NCI-H1092 (cell line): ENCODE results near the gene SLC22A14.
"Not testable (repeated sequence)": the region's sequence is repeated elsewhere in the genome, so short reads cannot be mapped to it uniquely, and the experiment has no call there.

Source experiments
- DNase-seq: peaks from one replicate; lab custom pipeline; 2025; lab: John Stamatoyannopoulos, UW

Gene SLC22A14

GRCh38 chr3:38270606-38271005 lies 11.5 kb upstream of the SLC22A14 start:
- no peak for DNase-seq

- DNase-seq, result no peak
Measured at GRCh38 chr3:38271553-38271952, 10.5 kb upstream of the SLC22A14 start.

GRCh38 chr3:38274864-38275649 lies 7.0 kb upstream of the SLC22A14 start:
- DNase-seq, result no peak

- no peak for DNase-seq
Measured at GRCh38 chr3:38275658-38276057, 6.4 kb upstream of the SLC22A14 start.

GRCh38 chr3:38276081-38276916 lies 5.8 kb upstream of the SLC22A14 start:
- no peak for DNase-seq

- no peak for DNase-seq
Measured at GRCh38 chr3:38276917-38277630, 5.0 kb upstream of the SLC22A14 start.

- no peak for DNase-seq
Measured at GRCh38 chr3:38278841-38279240, 3.3 kb upstream of the SLC22A14 start.

GRCh38 chr3:38283810-38284755 lies 2.0 kb downstream of the SLC22A14 start:
- DNase-seq, result no peak

GRCh38 chr3:38284756-38285150 lies 2.7 kb downstream of the SLC22A14 start:
- DNase-seq, result no peak

- DNase-seq, result not testable (repeated sequence)
Measured at GRCh38 chr3:38289286-38290217, 7.5 kb downstream of the SLC22A14 start.

- DNase-seq, result not testable (repeated sequence)
Measured at GRCh38 chr3:38297053-38297452, 15.0 kb downstream of the SLC22A14 start.

GRCh38 chr3:38297537-38297936 lies 15.4 kb downstream of the SLC22A14 start:
- DNase-seq, result no peak

- no peak for DNase-seq
Measured at GRCh38 chr3:38297947-38298711, 16.0 kb downstream of the SLC22A14 start.

- no peak for DNase-seq
Measured at GRCh38 chr3:38306941-38307340, 24.8 kb downstream of the SLC22A14 start.

GRCh38 chr3:38307599-38307998 lies 25.5 kb downstream of the SLC22A14 start:
- no peak for DNase-seq

GRCh38 chr3:38308456-38308855 lies 26.4 kb downstream of the SLC22A14 start:
- no peak for DNase-seq

- no peak for DNase-seq
Measured at GRCh38 chr3:38311476-38311875, 29.4 kb downstream of the SLC22A14 start.

GRCh38 chr3:38311941-38312340 lies 29.8 kb downstream of the SLC22A14 start:
- DNase-seq, result no peak

GRCh38 chr3:38312356-38312755 lies 30.3 kb downstream of the SLC22A14 start:
- no peak for DNase-seq
